AG09309 (cell line): Measurements from ENCODE around the gene RBMS3.

Experiments used
- DNase-seq: peaks from one replicate; pipeline ENCODE4 v3.0.0-alpha.2; 2010; ENCODE audit warnings: low read depth
- H3K4me3 ChIP-seq: 2 replicates; pipeline ENCODE4 v1.5.1; 2011; ENCODE audit warnings: mild to moderate bottlenecking, low read depth, low read length, moderate library complexity; ENCODE audit not compliant: control insufficient read depth
- CTCF ChIP-seq: IDR thresholded peaks from 2 replicates; pipeline ENCODE4 v1.5.1; 2011; ENCODE audit warnings: mild to moderate bottlenecking, low read depth, low read length, inconsistent platforms; ENCODE audit not compliant: insufficient read depth, control insufficient read depth; ENCODE audit errors: missing control alignments

The RBMS3 gene

DNA sequence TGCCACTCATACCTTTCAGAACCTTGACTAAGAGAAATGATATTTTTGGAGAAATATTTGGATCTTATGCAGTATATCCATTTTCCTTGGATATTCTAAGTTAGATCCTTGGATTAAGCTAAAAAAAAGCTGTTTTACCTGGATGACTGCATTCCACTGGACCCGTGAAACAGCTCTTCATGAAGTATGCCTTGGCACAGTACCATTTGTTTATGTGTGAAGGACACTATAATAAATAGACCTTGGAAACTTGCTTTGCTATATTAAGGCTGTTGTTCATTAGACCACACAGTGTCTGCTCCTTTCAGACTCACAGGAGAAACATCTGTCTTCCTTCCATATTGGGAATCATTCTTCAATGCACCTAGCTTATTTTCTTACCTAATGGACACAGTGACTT is 674.5 kb downstream of the RBMS3 start:
- no peak overlapping the region for H3K4me3 ChIP-seq
- DNase-seq = no peak
- no peak for TF ChIP-seq CTCF

- no peak overlapping the region for H3K4me3 ChIP-seq
- no peak for TF ChIP-seq CTCF
- no peak for DNase-seq
Measured at GRCh38 chr3:29958816-29959215, 677.9 kb downstream of the RBMS3 start.

- no peak overlapping the region for H3K4me3 ChIP-seq
- TF ChIP-seq CTCF = no peak
- DNase-seq = no peak
Measured at GRCh38 chr3:29971895-29972294, 691.0 kb downstream of the RBMS3 start.

DNA sequence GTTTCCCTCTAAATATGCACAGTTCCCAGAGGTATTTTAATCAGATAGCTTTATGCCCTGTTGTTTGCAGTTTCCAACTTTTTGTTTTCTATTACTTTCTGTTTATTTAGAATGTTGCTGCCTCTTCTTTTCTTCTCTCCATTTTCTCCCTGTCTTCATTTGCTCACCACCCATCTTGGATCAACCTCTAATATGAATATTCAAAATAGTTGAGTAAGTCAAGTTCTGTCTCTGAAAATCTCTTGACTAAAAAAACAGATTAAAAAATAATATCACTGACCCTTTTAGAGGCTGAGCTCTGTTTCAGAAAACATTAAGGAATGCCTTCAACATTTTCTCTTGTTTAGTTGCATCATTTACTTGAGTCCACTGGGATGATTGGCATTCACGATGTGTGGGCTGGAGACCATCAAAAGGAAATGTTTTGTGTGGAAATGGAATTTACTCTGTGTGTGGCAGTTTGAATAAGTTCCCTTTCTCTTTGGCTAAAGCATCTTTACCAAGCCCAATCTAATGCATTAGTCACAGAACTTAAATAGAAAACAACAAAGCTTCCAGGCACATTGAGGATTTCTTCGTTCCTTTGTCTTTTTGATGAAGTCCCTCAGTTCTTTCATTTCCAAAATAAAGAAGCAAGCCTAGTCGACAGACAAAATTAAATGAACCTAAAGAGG is 691.6 kb downstream of the RBMS3 start:
- DNase-seq = peak; percentile 70
- H3K4me3 ChIP-seq = no peak overlapping the region

GRCh38 chr3:29973763-29974162 is 692.9 kb downstream of the RBMS3 start:
- no peak for TF ChIP-seq CTCF
- DNase-seq = no peak
- no peak overlapping the region for H3K4me3 ChIP-seq

More for the DNA sequence above, 691.6 kb downstream of the RBMS3 start:
- TF ChIP-seq CTCF = no peak

GRCh38 chr3:29976871-29977270 is 696.0 kb downstream of the RBMS3 start:
- H3K4me3 ChIP-seq = no peak overlapping the region
- no peak for DNase-seq
- no peak for TF ChIP-seq CTCF
